ENCODE measurements around the gene FAM222B.

The FAM222B gene

GRCh38 chr17:28712032-28712704 is 130.4 kb downstream of the FAM222B start:
- peak; percentile 53 for DNase-seq (ENCODE audit: low read depth)

GRCh38 chr17:28711723-28712031 is 130.9 kb downstream of the FAM222B start, which contains the start of gene PROCA1:
Gene PROCA1 (minus strand): TSS chr17:28711888. CDS start chr17:28711660, 228 bp downstream.
- DNase-seq (ENCODE audit: low read depth), result peak; percentile 27

GRCh38 chr17:28710861-28711722 is 131.5 kb downstream of the FAM222B start:
- peak; percentile 83 for DNase-seq (ENCODE audit: low read depth)

- no peak for DNase-seq (ENCODE audit: low read depth)
These were observed 135.3 kb downstream of the FAM222B start for GRCh38 chr17:28707339-28707720.

GRCh38 chr17:28706471-28707338 is 135.9 kb downstream of the FAM222B start:
- no peak for DNase-seq (ENCODE audit: low read depth)
